ENCODE data around the gene ALK. TPM values are rescaled to one million over a fixed set of nuclear protein-coding genes. Genes with fewer than 3 reads are reported as not detected.

The ALK gene
- polyA plus RNA-seq, 3 donors: not detected

GRCh38 chr2:29420999-29421782, 500.2 kb downstream of the ALK start:
- H3K36me3 Mint-ChIP-seq: no peaks in the 10 kb centered on the region
- no peak for DNase-seq
- TF ChIP-seq, protein P1, sequence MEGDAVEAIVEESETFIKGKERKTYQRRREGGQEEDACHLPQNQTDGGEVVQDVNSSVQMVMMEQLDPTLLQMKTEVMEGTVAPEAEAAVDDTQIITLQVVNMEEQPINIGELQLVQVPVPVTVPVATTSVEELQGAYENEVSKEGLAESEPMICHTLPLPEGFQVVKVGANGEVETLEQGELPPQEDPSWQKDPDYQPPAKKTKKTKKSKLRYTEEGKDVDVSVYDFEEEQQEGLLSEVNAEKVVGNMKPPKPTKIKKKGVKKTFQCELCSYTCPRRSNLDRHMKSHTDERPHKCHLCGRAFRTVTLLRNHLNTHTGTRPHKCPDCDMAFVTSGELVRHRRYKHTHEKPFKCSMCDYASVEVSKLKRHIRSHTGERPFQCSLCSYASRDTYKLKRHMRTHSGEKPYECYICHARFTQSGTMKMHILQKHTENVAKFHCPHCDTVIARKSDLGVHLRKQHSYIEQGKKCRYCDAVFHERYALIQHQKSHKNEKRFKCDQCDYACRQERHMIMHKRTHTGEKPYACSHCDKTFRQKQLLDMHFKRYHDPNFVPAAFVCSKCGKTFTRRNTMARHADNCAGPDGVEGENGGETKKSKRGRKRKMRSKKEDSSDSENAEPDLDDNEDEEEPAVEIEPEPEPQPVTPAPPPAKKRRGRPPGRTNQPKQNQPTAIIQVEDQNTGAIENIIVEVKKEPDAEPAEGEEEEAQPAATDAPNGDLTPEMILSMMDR (IDR thresholded peaks at IDR 0.05): no peak
- no peaks in the 10 kb centered on the region for H3K9me3 ChIP-seq (replicated peaks in 1 of 2; ENCODE audit: control insufficient read depth in 1 of 2, insufficient read depth in 1 of 2, low read length in 2 of 2)
- H3K79me2 ChIP-seq (ENCODE audit: insufficient read depth, low read length): no peaks in the 10 kb centered on the region
- no peaks in the 10 kb centered on the region for H4K20me1 ChIP-seq (ENCODE audit: insufficient read depth, low read length)
- H3K27ac Mint-ChIP-seq: no peak overlapping the region
- no peak overlapping the region for H3K9ac ChIP-seq (ENCODE audit: insufficient read depth, low read length, poor library complexity, severe bottlenecking)
- H3K4me2 ChIP-seq (replicated peaks; ENCODE audit: extremely low read depth, low read length, poor library complexity, severe bottlenecking): no peak overlapping the region
- H3K27me3 ChIP-seq (ENCODE audit: control insufficient read depth in 2 of 2, insufficient read depth in 2 of 2, low read length in 2 of 2): no peaks in the 10 kb centered on the region
- H2AFZ ChIP-seq (ENCODE audit: insufficient read depth, low read depth, low read length, poor library complexity, severe bottlenecking): no peak overlapping the region
- peaks cover 3 to 7% of the 10 kb centered on the region in 2 donors for H3K4me1 ChIP-seq (ENCODE audit: control insufficient read depth in 1 of 2, insufficient read depth in 2 of 2, low read length in 2 of 2)
- peaks cover 6% of the 10 kb centered on the region for H3K4me1 Mint-ChIP-seq
- WGBS (ENCODE audit: insufficient coverage): 95% methylated on average over 12 of the region's 12 CpGs
- H3K27me3 Mint-ChIP-seq (ENCODE audit: low read depth in 3 of 3): peaks cover 0 to 4% (median 0%) of the 10 kb centered on the region in 3 donors
- intact Hi-C loops (cut with micrococcal nuclease): no loop called here
- H3K36me3 ChIP-seq (replicated peaks in 1 of 2; ENCODE audit: control insufficient read depth in 1 of 2, insufficient read depth in 2 of 2, low read length in 2 of 2): no peaks in the 10 kb centered on the region
- no peak overlapping the region for H3K4me3 ChIP-seq (replicated peaks in 1 of 3; ENCODE audit: low read depth in 2 of 3, low read length in 3 of 3)
- H3K9me3 Mint-ChIP-seq: peaks cover 0 to 8% (median 6%) of the 10 kb centered on the region in 7 donors
- H3K27ac ChIP-seq (ENCODE audit: low read depth in 1 of 2, low read length in 2 of 2): no peak overlapping the region
- H3K4me3 Mint-ChIP-seq: no peak overlapping the region

- no peak overlapping the region for H3K27ac ChIP-seq (ENCODE audit: low read depth in 1 of 2, low read length in 2 of 2)
- no peaks in the 10 kb centered on the region for H3K36me3 ChIP-seq (replicated peaks in 1 of 2; ENCODE audit: control insufficient read depth in 1 of 2, insufficient read depth in 2 of 2, low read length in 2 of 2)
- no peaks in the 10 kb centered on the region for H3K9me3 ChIP-seq (replicated peaks in 1 of 2; ENCODE audit: control insufficient read depth in 1 of 2, insufficient read depth in 1 of 2, low read length in 2 of 2)
- no peak overlapping the region for H3K4me3 ChIP-seq (replicated peaks in 1 of 3; ENCODE audit: low read depth in 2 of 3, low read length in 3 of 3)
- H3K4me2 ChIP-seq (replicated peaks; ENCODE audit: extremely low read depth, low read length, poor library complexity, severe bottlenecking): no peak overlapping the region
- peaks cover 3 to 7% of the 10 kb centered on the region in 2 donors for H3K4me1 ChIP-seq (ENCODE audit: control insufficient read depth in 1 of 2, insufficient read depth in 2 of 2, low read length in 2 of 2)
- H3K27me3 ChIP-seq (ENCODE audit: control insufficient read depth in 2 of 2, insufficient read depth in 2 of 2, low read length in 2 of 2): no peaks in the 10 kb centered on the region
- H3K27me3 Mint-ChIP-seq (ENCODE audit: low read depth in 3 of 3): peaks cover 0 to 4% (median 3%) of the 10 kb centered on the region in 3 donors
- no peak for DNase-seq
- WGBS (ENCODE audit: insufficient coverage): 98% methylated on average over 8 of the region's 10 CpGs
- intact Hi-C loops (cut with micrococcal nuclease): no loop called here
- H3K4me1 Mint-ChIP-seq: peaks cover 6% of the 10 kb centered on the region
- H3K79me2 ChIP-seq (ENCODE audit: insufficient read depth, low read length): no peaks in the 10 kb centered on the region
- no peaks in the 10 kb centered on the region for H4K20me1 ChIP-seq (ENCODE audit: insufficient read depth, low read length)
- TF ChIP-seq, protein P1 (IDR thresholded peaks at IDR 0.05): no peak
- H3K4me3 Mint-ChIP-seq: no peak overlapping the region
- H2AFZ ChIP-seq (ENCODE audit: insufficient read depth, low read depth, low read length, poor library complexity, severe bottlenecking): no peak overlapping the region
- H3K9ac ChIP-seq (ENCODE audit: insufficient read depth, low read length, poor library complexity, severe bottlenecking): no peak overlapping the region
- no peak overlapping the region for H3K27ac Mint-ChIP-seq
- peaks cover 0 to 4% (median under 1%) of the 10 kb centered on the region in 7 donors for H3K9me3 Mint-ChIP-seq
- H3K36me3 Mint-ChIP-seq: no peaks in the 10 kb centered on the region
These were observed 500.9 kb downstream of the ALK start for GRCh38 chr2:29420464-29420863.

All from CD14-positive monocyte (primary cell).